Cardiac muscle cell (in vitro differentiated cells and primary cell): ENCODE measurements around the gene ABR. TPM values are rescaled to one million over a fixed set of nuclear protein-coding genes. Genes with fewer than 3 reads are reported as not detected.

Experiments
- DNase-seq, 2 donors: peaks; one replicate each; pipeline versions ENCODE4 v3.0.0 to v3.0.0-alpha.2; 2010 to 2017; ENCODE audit warnings: low read depth in 1 of 2, low spot score in 1 of 2
- H3K27ac ChIP-seq: fragments of 200-600 bp; sonication (generic); 2 replicates; pipeline ENCODE4 v1.5.1; 2016
- H3K27me3 ChIP-seq: fragments of 200-600 bp; sonication (generic); 2 replicates; pipeline ENCODE4 v1.6.0; 2016; ENCODE audit warnings: control low read depth
- H3K36me3 ChIP-seq: fragments of 200-600 bp; sonication (generic); 2 replicates; pipeline ENCODE4 v1.5.1; 2016; ENCODE audit warnings: control low read depth
- H3K4me1 ChIP-seq: fragments of 200-600 bp; sonication (generic); 2 replicates; pipeline ENCODE4 v1.8.1; 2017; ENCODE audit warnings: low read depth, mild to moderate bottlenecking, mixed run types
- H3K4me3 ChIP-seq: fragments of 200-600 bp; sonication (generic); 2 replicates; pipeline ENCODE4 v1.5.1; 2016; ENCODE audit warnings: mild to moderate bottlenecking
- H3K9me3 ChIP-seq: fragments of 200-600 bp; sonication (generic); 2 replicates; pipeline ENCODE4 v1.5.1; 2017; ENCODE audit warnings: low read depth, mild to moderate bottlenecking, control low read depth
- polyA plus RNA-seq: library from polyadenylated mRNA; unstranded; fragments of >200 nt; fragmentation: Nextera tagmentation; extraction: Ambion mirVana; gene quantifications from 2 replicates; pipeline ENCODE4 v1.2.1, GENCODE V29; 2016
- total RNA-seq: library from RNA; depleted of rRNA; stranded (reverse); fragments of >200 nt; gene quantifications from 2 replicates; pipeline ENCODE4 v1.2.3, GENCODE V29; 2016
- TF ChIP-seq, protein P1 (sequence below): IDR thresholded peaks from 2 replicates; pipeline ENCODE4 v1.5.1; 2012; ENCODE audit warnings: low read depth, mild to moderate bottlenecking, low read length

Gene ABR
- total and polyA plus RNA-seq, 2 experiments from 2014 or later, result 23.5 to 67.5 TPM

DNA sequence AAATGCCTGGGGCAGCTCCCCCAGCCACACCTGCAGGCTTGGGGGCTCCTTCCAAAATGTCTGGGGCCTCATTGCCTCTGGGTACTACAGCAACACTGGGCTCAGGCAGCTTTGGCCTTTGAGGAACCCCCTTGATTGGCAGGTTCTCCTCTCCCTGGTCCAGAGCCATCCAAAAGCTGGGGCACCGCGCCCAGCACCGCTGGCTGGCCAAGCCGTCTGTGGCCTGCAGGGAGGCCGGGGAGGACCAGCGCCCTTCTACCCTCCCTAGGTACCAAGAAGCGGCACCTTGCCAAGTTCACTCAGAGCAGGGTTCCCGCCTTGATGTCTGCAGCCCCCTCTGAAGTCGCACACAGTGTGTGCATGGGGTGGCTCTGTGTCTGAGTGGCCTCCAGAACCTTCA, 152.7 kb downstream of the ABR start:
- no peaks in the 10 kb centered on the region for H3K9me3 ChIP-seq
- H3K4me1 ChIP-seq, result peaks cover 7% of the 10 kb centered on the region
- TF ChIP-seq, protein P1, sequence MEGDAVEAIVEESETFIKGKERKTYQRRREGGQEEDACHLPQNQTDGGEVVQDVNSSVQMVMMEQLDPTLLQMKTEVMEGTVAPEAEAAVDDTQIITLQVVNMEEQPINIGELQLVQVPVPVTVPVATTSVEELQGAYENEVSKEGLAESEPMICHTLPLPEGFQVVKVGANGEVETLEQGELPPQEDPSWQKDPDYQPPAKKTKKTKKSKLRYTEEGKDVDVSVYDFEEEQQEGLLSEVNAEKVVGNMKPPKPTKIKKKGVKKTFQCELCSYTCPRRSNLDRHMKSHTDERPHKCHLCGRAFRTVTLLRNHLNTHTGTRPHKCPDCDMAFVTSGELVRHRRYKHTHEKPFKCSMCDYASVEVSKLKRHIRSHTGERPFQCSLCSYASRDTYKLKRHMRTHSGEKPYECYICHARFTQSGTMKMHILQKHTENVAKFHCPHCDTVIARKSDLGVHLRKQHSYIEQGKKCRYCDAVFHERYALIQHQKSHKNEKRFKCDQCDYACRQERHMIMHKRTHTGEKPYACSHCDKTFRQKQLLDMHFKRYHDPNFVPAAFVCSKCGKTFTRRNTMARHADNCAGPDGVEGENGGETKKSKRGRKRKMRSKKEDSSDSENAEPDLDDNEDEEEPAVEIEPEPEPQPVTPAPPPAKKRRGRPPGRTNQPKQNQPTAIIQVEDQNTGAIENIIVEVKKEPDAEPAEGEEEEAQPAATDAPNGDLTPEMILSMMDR, result no peak
- no peaks in the 10 kb centered on the region for H3K36me3 ChIP-seq
- no peak for DNase-seq
- H3K4me3 ChIP-seq, result no peak overlapping the region
- peaks cover 4% of the 10 kb centered on the region for H3K27me3 ChIP-seq
- no peak overlapping the region for H3K27ac ChIP-seq

DNA sequence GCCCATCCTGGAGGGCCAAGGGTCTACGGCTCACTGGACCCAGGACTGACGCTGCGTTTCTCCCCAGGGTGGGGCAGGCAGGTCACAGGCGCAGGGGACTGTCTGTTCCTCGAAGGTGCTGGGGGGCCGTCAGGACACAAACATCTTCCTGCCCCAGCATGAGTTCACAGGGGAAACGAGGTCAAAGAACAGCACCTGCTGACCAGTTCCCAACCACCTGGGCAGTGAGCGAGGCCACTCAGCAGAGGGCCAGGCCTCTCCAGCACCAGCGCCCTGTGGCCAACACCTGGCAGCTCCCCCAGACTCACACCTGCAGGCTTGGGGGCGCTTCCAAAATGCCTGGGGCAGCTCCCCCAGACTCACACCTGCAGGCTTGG, 153.2 kb downstream of the ABR start:
- Histone ChIP-seq H3K36me3 (no peaks in the 10 kb centered on the region), H3K4me3 (no peak overlapping the region), H3K9me3 (no peaks in the 10 kb centered on the region), H3K4me1 (peaks cover 5% of the 10 kb centered on the region), H3K27ac (no peak overlapping the region), H3K27me3 (peaks cover 4% of the 10 kb centered on the region)
- TF ChIP-seq, protein P1, result no peak
- DNase-seq, result no peak

DNA sequence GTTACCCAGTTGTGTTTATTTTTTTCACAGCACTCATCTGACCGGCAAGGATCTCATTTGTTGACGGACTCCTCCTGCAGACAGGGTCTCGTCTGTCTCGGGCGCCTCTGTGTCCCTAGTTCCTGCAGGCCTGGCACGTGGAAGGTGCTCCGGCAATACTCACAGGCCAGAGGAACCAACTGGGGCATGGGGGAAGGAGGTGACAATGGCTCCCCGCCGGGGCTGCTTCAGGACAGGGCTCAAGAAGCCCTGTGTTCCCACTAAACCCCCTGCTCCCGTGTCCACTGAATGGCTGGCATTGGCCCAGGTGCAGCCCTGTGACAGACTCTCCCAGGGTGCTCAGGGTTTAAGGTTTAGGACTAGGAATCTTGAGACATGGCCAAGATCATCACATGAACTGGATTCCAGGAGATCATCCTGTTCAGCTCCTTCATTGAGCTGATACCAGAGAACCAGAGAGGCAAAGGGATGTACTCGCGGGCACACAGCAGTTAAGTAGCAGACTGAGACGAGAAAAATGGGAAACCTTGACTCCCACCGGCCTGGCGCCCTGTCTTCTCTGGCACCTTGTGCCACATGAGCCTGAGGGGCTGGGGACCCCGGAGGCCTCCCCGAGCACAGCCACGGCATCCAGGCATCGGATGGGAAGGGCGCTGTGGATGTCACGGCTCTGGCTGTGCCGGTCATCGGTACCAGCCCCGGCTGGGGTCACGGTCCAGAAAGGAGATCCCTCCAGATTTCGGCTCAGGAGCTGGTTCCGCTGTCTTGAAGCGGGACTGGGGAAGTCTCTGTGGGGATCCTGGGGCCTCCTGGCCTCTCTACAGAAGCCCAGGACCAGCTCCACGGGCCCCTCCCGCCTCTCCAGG, 153.8 kb downstream of the ABR start:
- H3K36me3 ChIP-seq, result no peaks in the 10 kb centered on the region
- H3K27me3 ChIP-seq, result no peaks in the 10 kb centered on the region
- DNase-seq, result no peak
- H3K4me3 ChIP-seq, result no peak overlapping the region
- H3K27ac ChIP-seq, result no peak overlapping the region
- TF ChIP-seq, protein P1, result no peak
- H3K9me3 ChIP-seq, result no peaks in the 10 kb centered on the region
- peaks cover 8% of the 10 kb centered on the region for H3K4me1 ChIP-seq

DNA sequence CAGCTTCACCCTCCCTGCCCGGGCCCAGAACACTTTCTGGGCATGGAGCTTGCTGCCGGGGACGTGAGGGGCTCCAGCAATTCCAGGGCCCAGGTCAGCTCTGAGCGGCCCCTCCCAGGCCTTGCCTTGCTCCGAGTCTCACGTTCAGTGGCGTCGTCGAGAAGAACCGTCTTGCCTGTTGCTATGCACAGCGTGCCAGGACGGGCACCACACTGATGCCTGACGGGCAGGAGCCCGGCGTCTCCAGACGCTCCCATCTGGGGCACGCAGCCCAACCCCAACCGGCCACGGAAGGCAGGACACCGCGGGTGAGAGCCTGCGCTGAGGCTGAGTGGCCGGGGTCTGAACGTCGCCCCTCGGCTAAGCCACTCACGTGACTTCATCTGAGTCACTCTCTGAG, 155.7 kb downstream of the ABR start:
- Histone ChIP-seq H3K4me1 (peaks cover 22% of the 10 kb centered on the region), H3K9me3 (no peaks in the 10 kb centered on the region), H3K27ac (no peak overlapping the region), H3K27me3 (no peaks in the 10 kb centered on the region), H3K36me3 (no peaks in the 10 kb centered on the region), H3K4me3 (no peak overlapping the region)
- TF ChIP-seq, protein P1, result no peak
- DNase-seq, result no peak

DNA sequence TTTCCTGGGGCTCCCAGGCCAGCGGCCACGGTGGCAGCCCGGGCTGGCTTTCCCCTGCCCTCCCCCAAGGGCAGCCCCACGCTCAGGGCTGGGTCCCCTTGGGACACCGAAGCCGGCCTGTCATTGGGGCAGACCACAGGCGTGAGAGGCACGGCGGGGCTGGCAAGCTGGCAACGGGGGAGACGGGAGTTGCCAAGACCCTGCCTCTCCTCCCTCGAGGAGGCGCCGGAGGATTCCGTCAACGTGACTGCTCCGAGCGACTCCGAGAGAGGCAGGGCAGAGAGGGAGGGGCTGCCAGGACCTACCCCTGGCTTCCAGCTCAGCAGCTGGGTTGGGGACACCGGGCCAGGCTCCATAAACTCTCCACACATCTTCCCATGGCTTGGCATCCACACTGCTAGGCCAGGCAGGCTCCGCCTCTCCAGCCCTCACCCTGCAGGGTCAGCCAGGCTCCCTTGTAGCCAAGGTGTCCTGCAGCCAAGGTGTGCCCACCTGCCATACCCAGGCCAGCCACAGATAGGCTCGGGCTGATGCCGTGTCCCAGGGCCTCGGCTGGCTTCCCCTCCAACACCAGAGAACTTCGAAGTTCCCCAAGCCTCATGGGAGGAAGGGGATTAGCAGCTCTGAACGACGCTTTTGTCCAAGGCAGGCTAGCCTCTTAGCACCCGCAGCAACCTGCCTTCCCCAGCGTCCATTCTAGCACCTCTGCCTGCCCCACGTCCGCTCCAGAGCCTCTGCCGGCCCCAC, 157.3 kb downstream of the ABR start:
- H3K9me3 ChIP-seq, result no peaks in the 10 kb centered on the region
- no peaks in the 10 kb centered on the region for H3K36me3 ChIP-seq
- no peaks in the 10 kb centered on the region for H3K27me3 ChIP-seq
- TF ChIP-seq, protein P1, result no peak
- H3K4me3 ChIP-seq, result no peak overlapping the region
- no peak for DNase-seq
- peak overlapping the region; percentile 80 for H3K27ac ChIP-seq
- peaks cover 37% of the 10 kb centered on the region for H3K4me1 ChIP-seq
